Suprapubic skin (tissue), 4 donors: ENCODE results near the gene ATP13A5.

Source experiments
- CTCF ChIP-seq, 2 donors: fragments of 200-600 bp in 1 of 2; fragments of 450-650 bp in 1 of 2; sonication (generic) in 1 of 2; IDR thresholded peaks; one replicate each; pipeline ENCODE4 v1.5.1; 2016 to 2019; ENCODE audit warnings: antibody characterized with exemption in 2 of 2, mild to moderate bottlenecking in 1 of 2, moderate library complexity in 1 of 2
- EP300 ChIP-seq: sonication (generic); formaldehyde crosslinking; IDR thresholded peaks from one replicate; pipeline ENCODE4 v1.6.1; 2017; ENCODE audit warnings: antibody characterized with exemption
- POLR2AphosphoS5 ChIP-seq, 3 donors: sonication (generic); formaldehyde crosslinking; IDR thresholded peaks; one replicate each; pipeline ENCODE4 v1.6.1; 2017; ENCODE audit warnings: antibody characterized with exemption in 3 of 3

GRCh38 chr3:193305356-193305755 is 73.2 kb downstream of the ATP13A5 start:
- no peak for TF ChIP-seq CTCF (IDR thresholded peaks at IDR 0.05)
- TF ChIP-seq EP300 = no peak
- TF ChIP-seq POLR2AphosphoS5 (IDR thresholded peaks at IDR 0.05) = no peak
